ENCODE results near the gene RPS6KA3.

Gene RPS6KA3

DNA sequence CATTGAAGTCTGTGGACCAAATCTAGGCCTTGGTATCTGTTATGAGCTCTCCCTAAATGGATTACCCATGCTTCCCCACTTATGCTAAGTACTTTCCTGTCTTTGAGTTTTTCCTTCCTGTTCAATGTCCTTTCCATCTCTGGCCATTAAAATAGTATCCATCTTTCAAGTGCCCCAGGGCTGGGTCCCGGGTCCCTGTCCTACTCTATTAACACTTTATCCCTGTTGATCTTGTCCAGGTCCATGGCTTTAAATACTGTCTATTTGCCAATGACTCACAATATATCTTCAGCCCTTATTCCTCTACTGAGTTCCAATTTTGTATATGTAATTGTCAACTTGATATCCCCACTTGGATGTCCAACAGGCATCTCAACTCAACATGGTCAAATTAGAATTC is 17.7 kb upstream of the RPS6KA3 start:
- no peak overlapping the region for H3K14ac ChIP-seq (ENCODE audit: low read length in 2 of 2)
- DNase-seq: no peak
- H3K79me1 ChIP-seq (replicated peaks; ENCODE audit: low read length, poor library complexity, severe bottlenecking): no peaks in the 10 kb centered on the region
- no peak overlapping the region for H2AFZ ChIP-seq (ENCODE audit: low read depth, low read length)
- H3K27ac ChIP-seq (ENCODE audit: low read length, poor library complexity, severe bottlenecking): no peak overlapping the region
- H3K4ac ChIP-seq (ENCODE audit: low read depth in 1 of 2, low read length in 2 of 2): no peak overlapping the region
- H3K4me3 ChIP-seq (ENCODE audit: insufficient read depth in 1 of 2, low read depth in 1 of 2, low read length in 2 of 2): peak overlapping the region in 1 of 2 experiments; percentile 21
- H3K9me3 ChIP-seq (ENCODE audit: control insufficient read depth, low read length): peaks cover 3% of the 10 kb centered on the region
- no peak overlapping the region for H2BK120ac ChIP-seq (ENCODE audit: low read depth, low read length)
- H3K18ac ChIP-seq (ENCODE audit: low read depth in 1 of 2, low read length in 2 of 2): no peak overlapping the region
- H2AK5ac ChIP-seq (ENCODE audit: low read length, severe bottlenecking): no peak overlapping the region
- 28% methylated on average over 1 of the region's 1 CpG for WGBS
- H3K27me3 ChIP-seq (ENCODE audit: control insufficient read depth in 1 of 2, insufficient read depth in 1 of 2, low read length in 2 of 2): peaks cover 0 to 8% of the 10 kb centered on the region in 2 experiments
- H3K4me2 ChIP-seq (ENCODE audit: low read length, poor library complexity, severe bottlenecking): no peak overlapping the region
- no peak overlapping the region for H2BK15ac ChIP-seq (ENCODE audit: low read depth, poor library complexity, severe bottlenecking)
- no peak overlapping the region for H2BK5ac ChIP-seq (ENCODE audit: low read depth, low read length, poor library complexity, severe bottlenecking)
- no peak overlapping the region for H4K8ac ChIP-seq (ENCODE audit: low read length)
- H2BK12ac ChIP-seq (ENCODE audit: low read length in 2 of 2): no peak overlapping the region
- no peaks in the 10 kb centered on the region for H3K4me1 ChIP-seq (ENCODE audit: control insufficient read depth, insufficient read depth, low read depth, low read length)
- no peak overlapping the region for H4K91ac ChIP-seq (ENCODE audit: low read length)
- H3K36me3 ChIP-seq (ENCODE audit: control insufficient read depth in 1 of 2, insufficient read depth in 2 of 2, low read depth in 1 of 2, low read length in 2 of 2): no peaks in the 10 kb centered on the region
- no peak overlapping the region for H3K9ac ChIP-seq (ENCODE audit: low read length)
- no peak overlapping the region for H3K23ac ChIP-seq (ENCODE audit: low read length in 2 of 2)

GRCh38 chrX:20280938-20281337 is 14.2 kb upstream of the RPS6KA3 start:
- H3K9ac ChIP-seq (ENCODE audit: low read length): no peak overlapping the region
- H2BK15ac ChIP-seq (ENCODE audit: low read depth, poor library complexity, severe bottlenecking): no peak overlapping the region
- WGBS: 82% methylated on average over 3 of the region's 4 CpGs

DNA sequence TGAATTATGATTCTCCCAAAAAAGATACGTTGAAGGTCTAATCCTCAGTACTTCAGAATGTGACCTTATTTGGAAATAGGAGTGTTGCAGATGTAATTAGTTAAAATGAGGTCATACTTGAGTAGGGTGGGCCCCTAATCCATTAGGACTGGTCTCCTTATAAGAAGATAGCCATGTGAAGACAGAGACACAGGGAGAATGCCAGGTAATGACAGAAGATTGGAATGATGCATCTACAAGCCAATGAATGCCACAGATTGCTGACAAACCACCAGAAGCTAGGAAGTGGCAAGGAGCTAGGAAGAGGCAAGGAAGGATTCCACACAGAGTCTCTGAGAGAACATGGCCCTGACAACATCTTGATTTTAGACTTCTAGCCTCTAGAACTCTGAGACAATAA is 7.4 kb upstream of the RPS6KA3 start:
- H4K91ac ChIP-seq (ENCODE audit: low read length): no peak overlapping the region
- H3K4ac ChIP-seq (ENCODE audit: low read depth in 1 of 2, low read length in 2 of 2): no peak overlapping the region
- no peak overlapping the region for H2BK15ac ChIP-seq (ENCODE audit: low read depth, poor library complexity, severe bottlenecking)
- H2BK12ac ChIP-seq (ENCODE audit: low read length in 2 of 2): no peak overlapping the region
- no peak overlapping the region for H3K23ac ChIP-seq (ENCODE audit: low read length in 2 of 2)
- no peak overlapping the region for H3K14ac ChIP-seq (ENCODE audit: low read length in 2 of 2)
- no peak overlapping the region for H3K4me2 ChIP-seq (ENCODE audit: low read length, poor library complexity, severe bottlenecking)
- no peak overlapping the region for H2AFZ ChIP-seq (ENCODE audit: low read depth, low read length)
- H4K8ac ChIP-seq (ENCODE audit: low read length): no peak overlapping the region
- H3K27me3 ChIP-seq (ENCODE audit: control insufficient read depth in 1 of 2, insufficient read depth in 1 of 2, low read length in 2 of 2): no peaks in the 10 kb centered on the region
- H2BK120ac ChIP-seq (ENCODE audit: low read depth, low read length): no peak overlapping the region
- no peaks in the 10 kb centered on the region for H3K4me1 ChIP-seq (ENCODE audit: control insufficient read depth, insufficient read depth, low read depth, low read length)
- H3K4me3 ChIP-seq (ENCODE audit: insufficient read depth in 1 of 2, low read depth in 1 of 2, low read length in 2 of 2): no peak overlapping the region
- H3K9me3 ChIP-seq (ENCODE audit: control insufficient read depth, low read length): no peaks in the 10 kb centered on the region
- no peak overlapping the region for H3K27ac ChIP-seq (ENCODE audit: low read length, poor library complexity, severe bottlenecking)
- no peaks in the 10 kb centered on the region for H3K36me3 ChIP-seq (ENCODE audit: control insufficient read depth in 1 of 2, insufficient read depth in 2 of 2, low read depth in 1 of 2, low read length in 2 of 2)
- no peak overlapping the region for H3K9ac ChIP-seq (ENCODE audit: low read length)
- no peaks in the 10 kb centered on the region for H3K79me1 ChIP-seq (replicated peaks; ENCODE audit: low read length, poor library complexity, severe bottlenecking)
- no peak overlapping the region for H2AK5ac ChIP-seq (ENCODE audit: low read length, severe bottlenecking)
- H3K18ac ChIP-seq (ENCODE audit: low read depth in 1 of 2, low read length in 2 of 2): no peak overlapping the region
- DNase-seq: no peak
- H2BK5ac ChIP-seq (ENCODE audit: low read depth, low read length, poor library complexity, severe bottlenecking): no peak overlapping the region
- WGBS: 70% methylated on average over 1 of the region's 1 CpG

More at GRCh38 chrX:20280938-20281337, 14.2 kb upstream of the RPS6KA3 start:
- Histone ChIP-seq H3K4me3 (ENCODE audit: insufficient read depth in 1 of 2, low read depth in 1 of 2, low read length in 2 of 2) (no peak overlapping the region), H3K14ac (ENCODE audit: low read length in 2 of 2) (no peak overlapping the region), H2AFZ (ENCODE audit: low read depth, low read length) (no peak overlapping the region), H3K9me3 (ENCODE audit: control insufficient read depth, low read length) (no peaks in the 10 kb centered on the region), H4K8ac (ENCODE audit: low read length) (no peak overlapping the region), H3K36me3 (ENCODE audit: control insufficient read depth in 1 of 2, insufficient read depth in 2 of 2, low read depth in 1 of 2, low read length in 2 of 2) (no peaks in the 10 kb centered on the region), H2BK5ac (ENCODE audit: low read depth, low read length, poor library complexity, severe bottlenecking) (no peak overlapping the region), H3K27ac (ENCODE audit: low read length, poor library complexity, severe bottlenecking) (no peak overlapping the region), H2BK120ac (ENCODE audit: low read depth, low read length) (no peak overlapping the region), H3K23ac (ENCODE audit: low read length in 2 of 2) (no peak overlapping the region), H3K27me3 (ENCODE audit: control insufficient read depth in 1 of 2, insufficient read depth in 1 of 2, low read length in 2 of 2) (peaks cover 0 to 8% of the 10 kb centered on the region in 2 experiments), H3K79me1 (replicated peaks; ENCODE audit: low read length, poor library complexity, severe bottlenecking) (no peaks in the 10 kb centered on the region), H3K18ac (ENCODE audit: low read depth in 1 of 2, low read length in 2 of 2) (no peak overlapping the region), H2BK12ac (ENCODE audit: low read length in 2 of 2) (no peak overlapping the region), H2AK5ac (ENCODE audit: low read length, severe bottlenecking) (no peak overlapping the region), H4K91ac (ENCODE audit: low read length) (no peak overlapping the region), H3K4me1 (ENCODE audit: control insufficient read depth, insufficient read depth, low read depth, low read length) (no peaks in the 10 kb centered on the region), H3K4ac (ENCODE audit: low read depth in 1 of 2, low read length in 2 of 2) (no peak overlapping the region), H3K4me2 (ENCODE audit: low read length, poor library complexity, severe bottlenecking) (no peak overlapping the region)
- DNase-seq: no peak

- Histone ChIP-seq H3K27me3 (ENCODE audit: control insufficient read depth in 1 of 2, insufficient read depth in 1 of 2, low read length in 2 of 2) (no peaks in the 10 kb centered on the region), H2AFZ (ENCODE audit: low read depth, low read length) (no peak overlapping the region), H3K27ac (ENCODE audit: low read length, poor library complexity, severe bottlenecking) (no peak overlapping the region), H3K4me2 (ENCODE audit: low read length, poor library complexity, severe bottlenecking) (no peak overlapping the region), H4K8ac (ENCODE audit: low read length) (no peak overlapping the region), H2BK12ac (ENCODE audit: low read length in 2 of 2) (no peak overlapping the region), H3K79me1 (replicated peaks; ENCODE audit: low read length, poor library complexity, severe bottlenecking) (no peaks in the 10 kb centered on the region), H2BK5ac (ENCODE audit: low read depth, low read length, poor library complexity, severe bottlenecking) (no peak overlapping the region), H3K9me3 (ENCODE audit: control insufficient read depth, low read length) (no peaks in the 10 kb centered on the region), H3K4me1 (ENCODE audit: control insufficient read depth, insufficient read depth, low read depth, low read length) (peaks cover 2% of the 10 kb centered on the region), H3K18ac (ENCODE audit: low read depth in 1 of 2, low read length in 2 of 2) (no peak overlapping the region), H3K36me3 (ENCODE audit: control insufficient read depth in 1 of 2, insufficient read depth in 2 of 2, low read depth in 1 of 2, low read length in 2 of 2) (no peaks in the 10 kb centered on the region), H3K14ac (ENCODE audit: low read length in 2 of 2) (no peak overlapping the region), H3K23ac (ENCODE audit: low read length in 2 of 2) (no peak overlapping the region), H2AK5ac (ENCODE audit: low read length, severe bottlenecking) (no peak overlapping the region), H3K9ac (ENCODE audit: low read length) (no peak overlapping the region), H2BK120ac (ENCODE audit: low read depth, low read length) (no peak overlapping the region), H3K4ac (ENCODE audit: low read depth in 1 of 2, low read length in 2 of 2) (no peak overlapping the region), H4K91ac (ENCODE audit: low read length) (no peak overlapping the region), H3K4me3 (ENCODE audit: insufficient read depth in 1 of 2, low read depth in 1 of 2, low read length in 2 of 2) (no peak overlapping the region), H2BK15ac (ENCODE audit: low read depth, poor library complexity, severe bottlenecking) (no peak overlapping the region)
- 78% methylated on average over 1 of the region's 1 CpG for WGBS
- no peak for DNase-seq
These were observed 5.0 kb upstream of the RPS6KA3 start for GRCh38 chrX:20271730-20272129.
